Cardiac septum (tissue), 1 donor: ENCODE results near the gene L1CAM. TPM values are rescaled to one million over a fixed set of nuclear protein-coding genes. Genes with fewer than 3 reads are reported as not detected.

Experiments
- DNase-seq: peaks from one replicate; pipeline ENCODE4 v3.0.0-alpha.2; 2020; ENCODE audit warnings: low spot score
- intact Hi-C: fragments of 100-400 bp; cut with DNase I; formaldehyde crosslinking; loops from one replicate; pipeline ENCODE4 v1.14.0; 2022
- total RNA-seq: library from RNA; stranded (reverse); fragmentation: NEBNext Ultra II Directional; extraction: Animal tissue kit (Norgen Biotek cat#: 25700); gene quantifications from one replicate; pipeline ENCODE4 v1.2.1, GENCODE V29; 2021
- donor health status: DM: no; HTN: no; CAD: no.

Gene L1CAM
- total RNA-seq, 1 donor from 2014 or later = 1.5 TPM

DNA sequence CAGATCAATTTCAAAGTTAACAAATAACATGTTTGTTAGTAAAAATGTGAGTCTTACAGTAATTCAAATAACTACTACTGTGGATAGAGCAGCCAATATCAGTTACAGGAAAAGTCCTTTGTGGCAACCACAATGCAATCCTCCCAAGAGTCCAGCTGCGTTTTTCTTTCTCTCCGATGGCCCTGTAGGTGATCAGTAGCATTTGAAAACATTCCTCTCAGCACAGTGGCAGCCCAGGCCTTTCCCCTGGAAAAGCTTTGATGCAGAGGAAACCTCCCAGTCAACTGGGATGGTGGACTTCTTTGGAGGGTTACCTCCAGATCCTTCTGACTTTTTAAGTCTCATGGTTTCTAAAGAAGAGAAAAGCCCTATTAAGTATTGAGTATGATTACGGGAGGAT lies 37.6 kb downstream of the L1CAM start:
- intact Hi-C loops = no loop called here
- DNase-seq = no peak

DNA sequence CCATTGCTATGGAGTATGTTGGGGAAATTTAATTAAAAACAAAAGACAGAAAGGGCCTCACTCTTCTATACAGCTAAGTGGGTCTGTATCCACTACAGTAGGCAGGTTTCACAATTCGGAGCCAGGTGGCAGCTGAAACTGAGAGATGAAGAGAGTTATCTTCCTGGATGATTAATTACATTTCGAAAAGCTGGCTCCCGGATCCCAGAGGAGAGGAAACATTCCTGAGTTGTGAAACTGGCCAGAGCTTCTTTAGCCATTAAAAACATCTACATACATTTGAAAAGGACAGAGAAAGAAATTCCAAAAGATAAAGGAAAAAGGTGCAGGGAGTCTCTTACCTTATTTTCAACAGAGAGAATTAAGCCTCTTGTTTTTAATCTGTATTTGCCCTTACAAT lies 40.1 kb downstream of the L1CAM start:
- DNase-seq = no peak
- intact Hi-C loops = no loop called here

DNA sequence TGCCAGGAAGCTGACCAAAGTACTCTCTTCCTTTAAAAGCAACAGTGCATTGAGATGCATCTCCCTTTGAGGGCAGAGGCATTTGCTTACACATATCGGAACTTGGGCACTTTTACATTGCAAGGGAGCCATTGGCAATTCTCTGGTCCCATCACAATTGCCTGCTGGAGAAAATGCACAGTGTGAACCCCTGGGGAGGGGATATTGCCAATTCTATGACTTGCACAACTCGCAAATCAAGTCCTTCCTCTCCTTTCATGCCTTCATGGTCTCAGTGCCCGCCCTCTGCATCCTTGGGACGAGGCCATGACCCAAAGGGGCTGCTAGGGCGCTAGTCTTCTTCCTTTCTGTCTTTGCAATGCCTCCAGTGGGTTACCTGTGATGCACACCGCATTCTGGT lies 40.8 kb downstream of the L1CAM start:
- intact Hi-C loops = no loop called here
- no peak for DNase-seq

DNA sequence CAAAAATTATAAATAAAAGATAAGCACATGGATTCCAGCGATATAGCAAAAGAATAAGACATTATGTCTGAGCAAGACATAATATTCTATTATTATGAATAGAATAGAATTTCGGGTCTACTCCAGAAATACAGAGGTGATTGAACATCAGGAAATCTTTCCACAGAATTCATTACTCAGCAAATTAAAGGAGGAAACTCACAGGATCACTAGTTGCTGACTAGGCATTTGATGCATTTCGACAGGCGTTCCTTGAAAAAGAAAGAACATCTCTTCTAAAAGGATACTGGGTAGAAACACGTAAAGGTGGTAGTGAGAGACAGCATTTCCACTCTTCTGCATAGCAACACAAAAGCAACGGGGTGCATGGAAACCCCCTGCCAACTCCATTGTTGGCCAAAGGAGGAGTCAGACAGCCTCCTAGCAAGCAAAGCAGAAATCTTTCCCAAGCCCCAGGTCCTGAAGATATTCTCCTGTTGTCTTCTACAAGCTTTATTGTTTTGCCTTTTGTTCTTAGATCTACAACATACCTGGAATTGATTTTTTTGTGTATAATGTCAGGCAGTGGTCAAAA lies 41.4 kb downstream of the L1CAM start:
- intact Hi-C loops = no loop called here
- DNase-seq = no peak

DNA sequence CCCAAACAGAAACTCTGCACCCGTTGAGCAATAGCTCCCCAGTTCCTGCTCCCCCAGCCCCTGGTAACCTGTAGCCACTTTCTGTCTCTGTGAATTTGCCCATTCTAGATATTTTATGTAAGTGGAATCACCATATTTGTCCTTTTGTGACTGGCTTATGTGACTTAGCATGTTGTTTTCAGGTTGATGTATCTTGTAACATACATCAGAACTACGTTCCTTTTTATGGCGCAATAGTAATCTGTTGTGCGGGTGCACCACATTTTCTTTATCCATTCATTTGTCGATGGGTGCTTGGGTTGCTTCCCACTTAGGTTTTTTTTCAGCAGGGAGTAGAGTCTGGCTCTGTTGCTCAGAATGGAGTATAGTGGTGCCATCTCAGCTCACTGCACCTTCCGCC lies 49.1 kb downstream of the L1CAM start:
- DNase-seq = no peak
- intact Hi-C loops = no loop called here

DNA sequence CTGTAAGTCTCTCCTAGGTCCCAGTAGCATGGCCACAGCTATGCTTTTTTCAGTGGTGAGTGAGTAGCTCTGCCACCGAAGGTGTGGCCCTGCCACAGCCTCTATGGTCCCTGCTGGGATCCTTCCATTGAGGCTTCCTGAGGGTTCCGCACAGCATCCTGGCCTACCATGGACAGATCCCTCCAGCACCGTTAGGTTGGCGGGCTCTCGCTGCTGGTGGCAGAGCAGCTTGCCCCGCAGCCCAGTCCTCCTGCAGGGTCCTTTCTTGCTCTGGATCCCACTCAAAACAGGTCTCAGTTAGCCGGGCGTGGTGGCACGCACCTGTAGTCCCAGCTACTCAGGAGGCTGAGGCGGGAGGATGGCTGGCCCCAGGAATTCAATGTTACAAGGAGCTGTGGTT lies 53.2 kb downstream of the L1CAM start:
- DNase-seq = no peak
- intact Hi-C loops = no loop called here

DNA sequence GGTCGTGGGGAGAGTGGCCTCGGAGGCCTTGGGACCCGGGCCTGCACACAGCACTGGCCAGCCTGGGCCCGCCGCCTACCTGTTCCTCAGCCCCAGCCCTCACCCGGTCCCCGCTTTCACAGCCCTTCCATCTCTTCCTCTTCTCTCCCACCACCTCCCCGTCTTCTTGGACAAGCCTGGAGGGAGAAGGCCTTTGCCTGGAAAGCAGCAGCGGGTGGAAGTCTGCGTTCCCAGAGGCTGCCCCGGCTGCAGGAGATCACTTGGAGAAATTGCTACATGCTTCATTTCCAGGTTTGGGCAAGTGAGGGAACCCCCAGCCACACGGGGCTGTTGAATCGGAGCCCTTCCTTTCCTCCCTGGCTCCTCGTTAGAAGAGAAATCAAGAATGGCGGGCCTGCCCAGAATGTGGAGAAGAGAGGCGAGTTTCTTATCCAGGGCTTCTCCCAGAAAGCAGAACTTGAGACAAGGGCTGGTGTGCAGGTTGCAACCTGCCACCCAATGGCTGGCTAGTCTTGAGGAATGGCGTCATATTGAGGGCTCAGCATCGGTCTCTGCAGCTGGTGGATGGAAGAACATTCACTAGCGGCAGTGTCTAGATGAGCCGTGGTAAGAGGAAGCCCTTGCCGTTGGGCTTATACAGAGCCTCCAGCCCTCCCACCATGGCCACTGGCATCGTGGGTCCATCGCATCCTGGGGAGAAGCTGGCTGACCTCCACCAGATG lies 54.4 kb downstream of the L1CAM start:
- intact Hi-C loops = no loop called here
- no peak for DNase-seq

DNA sequence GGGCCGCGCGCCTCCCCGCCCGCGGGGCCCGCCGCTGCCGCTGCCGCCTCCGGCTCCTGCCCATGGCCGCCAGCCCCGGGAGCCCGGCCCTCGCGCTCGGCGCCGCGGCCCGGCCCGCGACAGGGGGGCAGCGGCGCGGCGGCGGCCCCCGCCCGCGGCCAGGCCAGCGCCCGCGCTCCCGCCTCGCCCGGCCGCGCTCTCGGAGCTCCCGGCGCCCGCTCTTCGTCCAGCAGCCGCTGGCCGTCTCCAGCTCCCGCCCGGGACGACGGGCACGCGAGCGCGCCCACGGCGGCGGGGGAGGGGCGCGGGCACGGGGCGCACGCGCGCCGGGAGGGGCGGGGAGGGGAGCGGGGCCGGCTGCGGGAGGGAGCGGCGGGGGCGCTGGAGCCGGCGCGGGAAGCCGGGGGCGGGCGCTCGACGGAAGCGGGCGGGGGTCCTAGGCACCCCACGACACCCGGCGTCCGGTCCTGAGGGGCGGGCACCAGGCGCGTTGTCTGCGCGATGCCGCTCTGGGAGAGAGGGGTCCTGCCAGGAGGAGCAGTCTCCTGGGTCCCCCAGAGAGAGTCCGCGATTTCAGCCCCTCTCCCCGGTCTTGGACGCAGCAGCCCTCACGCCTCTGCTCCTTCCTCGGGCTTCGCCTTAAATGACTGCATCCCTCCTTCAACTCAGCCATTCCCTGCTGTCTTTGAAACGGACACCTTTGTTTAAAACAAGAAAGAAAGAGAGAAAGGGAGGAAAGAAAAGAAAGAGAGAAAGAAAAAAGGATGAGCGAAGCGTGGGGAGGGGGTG lies 55.1 kb downstream of the L1CAM start:
- no peak for DNase-seq
- intact Hi-C loops = no loop called here

DNA sequence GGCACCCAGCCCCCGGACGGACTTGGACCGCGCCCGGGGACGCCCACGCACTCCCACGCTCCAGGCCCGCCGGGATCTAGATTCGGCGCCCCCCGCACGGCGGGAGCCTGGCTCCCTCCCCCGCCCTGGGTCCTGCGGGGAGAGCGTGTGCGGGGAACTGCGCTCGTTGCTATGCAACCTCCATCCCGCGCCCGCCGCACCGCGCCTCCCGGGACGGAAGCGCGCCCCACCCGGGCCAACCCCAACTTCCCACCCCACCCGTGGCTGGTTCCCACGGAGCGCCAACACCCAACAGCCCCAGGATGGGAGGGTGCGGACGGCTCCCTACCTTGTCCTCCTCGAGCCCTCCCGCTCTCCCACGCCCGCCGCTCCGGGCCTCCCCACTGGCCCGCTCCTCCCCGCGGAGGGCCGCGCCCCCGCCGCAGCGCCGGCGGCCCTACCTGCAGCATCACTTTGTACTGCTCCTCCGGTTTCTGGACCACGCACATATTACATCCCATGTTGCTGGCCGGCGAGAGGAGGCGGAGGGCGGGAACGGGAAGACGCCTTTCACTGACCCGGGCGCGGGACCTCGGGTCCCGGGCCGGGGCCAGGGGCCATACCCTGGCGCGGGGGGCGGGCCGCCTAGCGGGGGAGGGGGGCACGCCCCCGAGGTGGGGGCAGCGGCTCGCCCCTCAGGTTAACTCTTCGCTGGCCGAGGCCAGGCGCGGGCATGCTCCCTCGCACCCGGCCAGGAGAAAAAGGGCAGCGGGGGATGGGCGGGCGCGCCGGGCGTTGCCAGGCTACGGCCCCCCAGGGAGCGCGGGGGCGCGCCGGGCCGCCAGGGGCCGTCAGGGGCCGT lies 56.0 kb downstream of the L1CAM start, which contains the start of gene PDZD4:
Gene PDZD4 (minus strand): TSS at position 746 of the 841 bp plus-strand sequence. CDS start 246 bp downstream, at position 500.
- DNase-seq = no peak
- intact Hi-C loops = no loop called here

DNA sequence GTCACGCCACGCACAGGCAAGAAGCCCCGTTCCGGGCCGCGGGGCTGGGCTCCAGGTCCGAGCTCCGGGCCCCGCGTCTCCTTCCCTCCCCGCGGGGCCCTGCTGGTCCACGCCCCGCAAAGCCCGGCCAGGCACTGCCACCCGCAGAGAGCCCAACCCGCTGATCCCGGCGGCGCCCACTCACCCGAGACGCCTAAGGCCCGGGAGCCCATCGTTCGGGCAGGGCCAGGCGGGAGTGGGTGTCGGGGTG lies 56.5 kb downstream of the L1CAM start:
- intact Hi-C loops = no loop called here
- no peak for DNase-seq

DNA sequence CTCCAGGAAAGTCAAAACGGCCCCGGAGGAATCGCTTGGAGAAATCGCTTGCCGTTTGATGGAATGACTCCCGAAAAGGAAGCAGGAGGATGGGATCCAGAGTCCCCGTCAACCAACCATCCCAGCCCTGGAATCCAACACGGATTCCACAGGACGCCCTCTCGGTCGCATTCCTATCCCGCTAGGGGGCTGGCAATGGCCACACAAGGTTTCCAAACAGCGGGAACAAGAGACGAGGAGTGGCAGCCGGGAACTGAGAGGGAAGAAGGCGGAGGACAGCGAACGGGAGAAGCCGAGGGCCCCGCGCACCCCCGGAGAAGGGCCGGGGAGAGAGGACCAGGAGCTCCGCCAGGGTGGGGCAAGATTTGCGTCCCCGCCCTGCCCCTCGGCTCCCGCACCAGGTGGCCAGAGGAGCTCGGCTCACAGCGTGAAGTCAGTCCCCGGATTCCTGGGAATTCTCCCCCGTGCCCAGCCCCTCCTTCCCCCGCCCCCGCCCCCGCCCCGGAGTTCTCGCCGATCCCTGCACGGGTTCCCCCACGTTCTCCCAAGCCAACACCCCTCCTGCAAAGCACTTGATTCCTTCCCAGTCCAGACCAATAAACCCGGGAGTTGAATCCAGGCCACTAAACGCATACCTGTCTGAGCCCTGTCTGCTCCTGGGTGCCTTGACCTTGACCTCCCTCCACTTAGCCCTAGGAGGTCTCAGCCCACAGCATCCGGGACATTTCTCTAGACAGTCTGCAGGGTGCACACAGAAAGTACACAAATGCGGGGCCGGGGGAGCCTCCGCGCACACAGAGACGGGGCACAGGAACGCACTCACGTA lies 57.0 kb downstream of the L1CAM start:
- DNase-seq = no peak
- intact Hi-C loops = no loop called here

DNA sequence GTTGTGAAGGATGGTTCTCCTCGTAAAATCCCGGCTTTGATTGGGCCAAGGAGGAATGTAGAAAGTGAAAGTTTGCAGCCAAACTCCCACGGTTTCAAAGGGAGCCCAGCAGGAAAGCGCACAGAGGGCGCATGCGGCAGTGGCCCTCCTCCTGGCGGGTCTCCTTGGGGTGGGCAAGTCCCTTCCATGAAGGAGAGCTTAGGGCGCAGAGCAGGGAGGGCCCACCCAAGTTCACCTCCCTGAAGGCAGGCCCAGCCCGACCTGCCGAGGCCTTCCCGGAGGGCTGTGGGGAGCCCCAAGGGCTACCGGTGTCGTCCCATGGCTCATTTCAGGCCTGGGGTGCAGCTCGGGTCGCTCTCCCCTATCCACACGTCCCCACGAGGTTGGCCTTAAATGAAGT lies 57.7 kb downstream of the L1CAM start:
- intact Hi-C loops = no loop called here
- DNase-seq = no peak

DNA sequence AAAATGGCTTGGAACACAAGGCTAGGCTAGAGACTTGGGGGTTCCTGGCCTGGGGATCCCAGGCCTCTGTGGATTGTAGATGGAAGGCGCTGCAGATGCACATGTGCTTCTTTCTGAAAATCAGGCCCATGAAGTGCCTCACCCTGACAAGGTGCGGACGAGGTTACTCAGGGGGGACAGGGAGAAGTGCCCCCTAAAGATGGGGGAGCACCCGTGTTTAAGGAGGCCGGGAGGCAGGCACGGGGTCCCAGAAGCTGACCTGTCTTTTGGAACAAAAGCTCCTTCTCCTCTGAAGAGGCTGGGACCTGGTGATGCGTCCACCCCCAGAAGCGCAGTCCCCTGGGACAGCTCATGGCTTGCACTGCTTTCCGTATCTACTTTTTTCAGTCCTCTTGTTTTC lies 58.1 kb downstream of the L1CAM start:
- DNase-seq = no peak
- intact Hi-C loops = no loop called here

DNA sequence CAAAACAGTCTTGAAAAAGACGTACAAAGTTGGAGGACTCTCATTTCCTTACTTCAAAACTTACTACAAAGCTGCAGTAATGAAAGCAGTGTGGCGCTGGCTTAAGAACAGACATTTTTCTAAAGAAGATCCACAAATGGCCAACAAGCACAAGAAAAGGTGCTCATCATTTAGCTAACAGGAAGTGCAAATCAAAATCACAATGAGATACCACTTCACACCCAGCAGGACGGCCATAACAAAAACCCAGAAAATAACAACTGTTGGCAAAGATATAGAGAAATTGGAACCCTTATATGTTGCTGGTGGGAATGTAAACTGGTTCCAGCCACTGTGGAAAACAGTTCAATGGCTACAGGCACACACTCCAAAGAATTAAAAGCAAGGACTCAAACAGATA lies 59.0 kb downstream of the L1CAM start:
- intact Hi-C loops = no loop called here
- no peak for DNase-seq

DNA sequence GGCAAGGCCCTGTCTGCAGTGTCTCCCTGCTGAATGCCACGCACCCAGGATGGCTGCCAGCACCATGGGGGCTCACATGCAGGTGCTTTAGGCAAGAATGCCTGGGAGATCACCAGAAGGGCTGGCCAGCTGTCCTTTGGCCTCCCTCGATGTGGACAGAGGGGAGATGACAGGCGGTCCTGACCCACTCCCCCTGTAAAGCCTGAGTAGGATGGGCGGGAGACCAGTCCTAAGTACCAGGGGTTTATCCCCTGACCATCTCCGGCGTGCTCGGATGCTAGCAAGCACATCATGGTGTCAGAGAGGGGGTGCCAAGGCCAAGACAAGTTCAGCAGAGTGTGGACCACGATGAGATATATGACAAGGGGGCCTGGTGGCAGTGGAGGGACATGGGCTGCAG lies 60.9 kb downstream of the L1CAM start:
- intact Hi-C loops = no loop called here
- no peak for DNase-seq

DNA sequence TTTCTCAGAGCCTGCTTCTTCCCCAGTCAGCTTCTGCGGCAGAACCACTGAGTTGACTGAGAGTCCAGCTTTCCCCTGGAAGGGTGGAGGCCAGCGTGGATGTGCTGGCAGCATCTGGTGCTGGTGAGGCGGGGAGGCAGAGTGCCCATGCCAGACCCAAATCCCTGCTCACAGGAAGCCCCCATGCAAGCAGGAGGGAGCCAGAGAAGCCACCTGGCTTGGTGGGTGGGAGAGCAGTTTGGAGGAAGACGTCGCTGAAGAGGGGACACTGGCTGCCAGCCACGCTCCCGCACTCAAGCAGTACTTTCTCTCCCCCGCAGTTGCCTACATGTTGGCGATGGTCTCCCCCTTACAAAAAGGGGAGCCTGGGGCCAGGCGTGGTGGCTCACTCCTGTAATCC lies 61.6 kb downstream of the L1CAM start:
- intact Hi-C loops = no loop called here
- no peak for DNase-seq

DNA sequence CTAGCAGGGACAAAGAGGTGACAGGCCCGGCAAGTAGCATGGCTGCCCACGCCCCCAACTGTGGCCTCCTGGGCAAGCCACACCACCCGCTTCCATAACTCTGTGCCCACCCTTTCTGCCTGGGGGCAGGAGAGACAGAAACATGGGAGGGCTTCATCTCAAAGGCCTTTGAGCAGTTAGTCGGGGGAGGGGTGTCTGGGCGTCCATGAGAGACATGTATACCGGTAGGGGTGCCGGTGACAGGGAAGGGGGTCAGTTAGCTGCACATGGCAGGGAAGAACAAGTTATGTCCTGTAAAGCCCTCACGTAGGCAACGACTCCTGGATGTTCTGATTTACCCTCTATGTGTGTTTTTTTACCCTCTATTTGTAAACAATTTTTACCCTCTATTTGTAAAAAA lies 64.9 kb downstream of the L1CAM start:
- no peak for DNase-seq
- intact Hi-C loops = no loop called here

DNA sequence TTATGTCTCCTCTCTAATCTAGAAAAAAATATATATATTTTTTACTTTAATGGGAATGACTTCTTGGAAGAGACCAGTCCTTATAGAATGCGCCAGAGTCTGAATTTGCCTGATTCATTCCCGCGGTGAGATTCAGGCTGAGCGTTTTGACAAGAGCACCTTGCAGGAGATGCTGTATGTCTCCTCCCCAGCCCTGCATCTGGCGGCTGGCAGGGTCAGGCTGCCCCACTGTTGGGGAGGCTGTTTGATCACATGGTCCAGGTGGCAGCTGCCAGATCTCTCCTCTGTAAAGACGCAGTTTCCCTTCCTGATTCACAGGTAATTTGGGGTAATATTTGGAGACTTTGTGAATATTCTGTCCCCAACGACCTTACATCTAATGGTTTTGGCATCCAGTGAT lies 65.4 kb downstream of the L1CAM start:
- intact Hi-C loops = no loop called here
- DNase-seq = no peak

DNA sequence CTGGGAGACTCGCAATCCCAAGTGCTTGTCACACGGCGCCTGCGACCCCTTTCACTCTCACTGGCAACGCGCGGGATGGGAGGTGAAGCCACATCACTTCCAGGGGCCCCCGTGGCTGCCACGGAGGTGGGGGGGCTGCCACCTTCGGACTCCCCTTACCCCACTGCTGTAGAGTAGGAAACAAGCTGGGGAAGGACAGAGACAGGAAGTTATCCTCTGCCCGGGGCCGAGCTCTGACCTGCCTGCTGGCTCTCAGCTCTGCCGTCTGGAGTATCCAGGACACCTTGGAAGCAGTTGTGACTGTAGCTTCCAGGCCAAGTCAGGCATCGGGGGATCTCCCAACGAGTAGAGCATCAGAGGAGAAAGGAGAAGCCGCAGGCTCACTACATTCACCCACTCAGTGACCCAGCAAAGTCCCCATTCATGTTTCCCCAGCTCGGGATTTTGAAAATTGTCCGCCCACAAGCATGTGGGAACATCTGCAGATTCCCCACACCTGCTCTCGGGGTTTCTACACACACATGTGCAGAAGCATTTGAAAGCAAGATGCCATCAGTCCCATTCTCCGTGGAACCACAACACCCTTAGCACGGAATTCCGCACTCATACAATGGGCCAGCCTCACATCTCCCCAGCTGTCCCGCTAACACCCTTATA lies 66.5 kb downstream of the L1CAM start:
- intact Hi-C loops = no loop called here
- no peak for DNase-seq
